ENCODE data around the gene OSBPL7.

The OSBPL7 gene

DNA sequence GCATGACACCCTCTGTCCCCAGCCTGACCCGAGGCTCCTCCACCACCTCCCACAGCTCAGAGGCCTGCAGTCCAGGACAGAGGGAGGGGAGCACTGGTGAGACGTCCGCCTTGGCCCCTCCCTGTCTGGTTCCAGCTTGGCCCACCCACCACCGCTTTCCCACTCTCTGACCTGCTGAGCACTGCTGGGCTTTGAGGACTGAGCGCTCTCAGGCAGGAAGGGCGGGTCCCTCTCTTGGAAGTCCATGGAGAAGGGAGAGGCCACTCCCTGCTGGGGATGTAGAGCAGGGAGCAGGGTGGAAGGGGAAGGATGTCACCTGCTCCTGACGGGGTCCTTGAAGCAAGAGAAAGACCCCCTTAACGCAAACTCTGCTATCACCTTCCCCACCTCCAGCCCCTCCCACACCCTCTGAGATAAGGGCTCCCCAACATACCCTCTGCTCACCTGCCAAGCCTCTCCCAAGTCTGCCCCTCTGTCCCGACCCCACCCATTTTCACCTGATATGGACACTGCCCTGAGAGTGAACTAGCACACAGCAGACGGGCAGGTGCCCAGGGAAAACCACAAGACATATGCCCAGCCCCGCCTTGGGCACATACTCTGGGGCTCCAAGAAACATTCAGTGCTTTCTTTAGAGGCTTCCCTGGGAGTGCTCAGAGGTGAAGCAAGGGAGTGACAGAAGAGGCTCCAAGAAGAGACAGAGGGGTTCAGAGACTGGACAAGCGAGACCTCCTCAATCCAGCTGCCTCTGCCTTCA, 1.4 kb downstream of the OSBPL7 start:
- no peak for DNase-seq

DNA sequence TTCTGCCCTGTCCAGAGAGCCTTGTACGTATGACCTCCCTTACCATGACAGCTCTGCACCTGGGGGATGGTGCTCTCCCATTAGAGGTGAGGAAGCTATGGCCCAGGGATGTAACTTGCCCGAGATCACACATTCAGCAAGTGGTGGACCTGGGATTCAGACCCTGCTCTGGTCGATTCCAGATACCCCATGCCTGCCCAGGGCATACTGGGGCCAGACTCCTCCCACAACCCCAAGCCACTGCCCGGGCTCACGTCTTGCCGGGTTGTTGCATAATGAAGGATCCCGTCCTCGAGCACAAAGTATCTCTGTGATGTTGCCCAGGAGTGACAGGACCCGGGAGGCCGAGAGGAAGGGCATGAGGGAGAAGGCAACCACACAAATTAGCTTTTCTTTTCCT, 2.1 kb downstream of the OSBPL7 start:
- DNase-seq, result no peak

DNA sequence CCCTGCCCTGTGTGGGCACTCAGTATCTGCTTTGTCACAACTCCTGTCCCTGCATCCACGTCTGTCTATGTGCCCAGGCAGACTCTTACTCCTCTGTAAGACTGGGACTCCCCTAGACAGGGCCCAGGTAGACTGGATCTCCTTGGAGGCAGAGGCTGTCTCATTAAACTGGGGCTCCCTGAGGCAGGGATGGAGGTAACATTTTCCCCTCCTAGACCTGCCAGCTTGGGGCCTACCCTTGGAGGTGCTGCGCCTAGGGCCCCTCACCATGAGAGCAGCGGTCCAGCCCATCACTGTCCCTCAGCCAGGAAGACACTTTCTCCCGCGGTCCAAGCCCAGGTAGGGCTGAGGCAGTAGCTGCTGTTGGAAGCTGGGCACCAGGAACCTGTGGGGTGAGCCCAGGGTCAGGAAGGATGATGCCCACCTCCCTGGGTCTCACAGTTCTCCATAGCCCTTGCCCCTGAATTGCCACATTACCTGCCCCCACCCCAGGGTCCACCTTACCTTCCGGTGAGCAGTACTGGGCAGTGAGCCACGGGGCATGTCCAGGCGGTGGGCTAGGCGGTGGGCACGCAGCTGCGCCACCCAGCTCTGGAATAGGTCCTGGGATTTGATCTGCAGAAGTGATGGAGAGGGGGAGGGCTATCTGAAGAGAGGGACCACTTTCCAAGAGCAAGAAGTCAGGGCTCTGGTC, 3.4 kb downstream of the OSBPL7 start:
- no peak for DNase-seq

DNA sequence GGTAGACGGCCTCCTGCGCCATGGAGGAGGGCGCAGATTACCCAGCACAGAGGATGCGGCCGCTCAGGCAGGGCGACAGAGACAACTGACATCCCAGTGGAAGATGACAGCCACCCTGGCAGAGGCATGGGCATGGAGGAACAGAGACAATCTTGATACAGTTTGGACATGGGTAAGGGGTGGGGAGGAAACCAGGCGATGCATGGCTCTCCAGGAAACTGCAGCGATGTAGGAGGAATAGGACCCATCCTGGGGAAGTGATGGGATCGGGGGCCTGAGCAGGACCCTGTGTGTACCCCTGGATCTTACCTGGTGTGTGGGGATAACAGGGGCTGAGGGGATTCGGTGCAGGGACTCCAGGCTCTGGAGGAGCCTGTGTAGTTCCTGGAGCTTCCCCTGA, 4.6 kb downstream of the OSBPL7 start:
- DNase-seq, result no peak

DNA sequence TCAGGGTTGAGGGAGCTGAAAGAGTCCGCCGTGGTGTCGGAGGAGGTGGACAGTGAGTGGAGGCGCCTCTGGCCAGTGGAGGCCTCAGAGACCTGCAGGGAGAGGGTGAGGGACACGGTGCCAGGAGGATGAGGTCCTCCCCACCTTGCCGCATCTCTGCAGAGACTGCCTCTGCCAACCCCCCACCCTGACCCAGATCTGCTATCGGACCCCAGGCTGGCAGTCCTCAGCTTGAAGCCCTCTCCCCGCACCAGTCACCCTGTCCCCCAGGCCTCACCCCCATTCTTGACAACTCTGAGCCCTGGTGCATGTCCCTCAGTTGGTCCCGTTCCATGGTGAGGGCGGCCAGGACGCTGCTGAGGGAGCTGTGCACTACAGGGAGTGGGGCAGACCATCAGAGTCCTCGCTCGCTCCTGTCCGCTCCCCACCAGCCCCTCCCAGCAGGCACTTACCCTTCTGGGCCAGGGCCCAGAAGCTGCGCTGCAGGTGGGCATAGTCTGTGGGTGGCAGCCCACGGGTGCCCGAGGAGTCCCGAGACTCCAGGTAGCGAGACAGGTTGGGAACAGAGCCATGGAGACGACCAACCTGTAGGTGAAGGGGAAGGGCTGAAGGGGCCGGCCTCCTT, 5.4 kb downstream of the OSBPL7 start:
- no peak for DNase-seq

DNA sequence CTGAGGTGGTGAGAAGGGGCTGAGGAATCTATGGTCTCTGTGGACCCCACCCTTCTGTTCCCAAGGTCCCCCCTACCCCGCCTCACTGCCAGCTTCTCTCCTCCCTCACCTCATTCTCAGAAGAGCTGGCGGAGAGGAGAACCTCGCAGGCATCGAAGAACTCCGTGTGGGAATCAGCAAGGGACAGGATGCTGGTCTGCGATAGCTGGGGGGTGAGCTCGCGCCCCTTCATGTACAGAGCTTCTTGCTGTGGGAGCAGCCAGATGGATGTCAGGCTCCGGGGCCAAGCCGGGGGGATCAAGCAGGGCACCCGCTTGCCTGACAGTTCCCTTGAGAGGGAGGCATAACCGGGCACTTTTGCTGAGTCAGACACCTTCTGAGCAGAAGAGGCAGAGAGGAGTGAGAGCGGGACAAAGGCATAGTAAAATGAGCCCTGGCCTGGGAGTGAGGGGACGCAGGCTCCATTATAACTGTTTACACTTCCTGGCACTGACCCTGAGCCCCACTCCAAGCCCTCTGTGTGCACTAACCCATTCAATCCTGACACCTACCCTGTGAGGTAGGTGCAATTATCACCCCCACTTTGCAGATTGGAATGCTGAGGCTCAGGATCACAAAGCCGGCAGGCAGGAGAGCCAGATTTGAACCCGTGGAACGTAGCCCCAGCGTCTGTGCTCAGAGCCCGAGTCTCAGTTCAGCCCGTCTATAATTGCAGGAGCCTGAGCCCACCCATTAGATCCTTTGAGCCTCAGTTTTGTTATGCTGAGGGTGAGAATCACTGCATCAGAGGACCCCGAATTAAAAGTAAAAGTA, 6.3 kb downstream of the OSBPL7 start:
- DNase-seq, result no peak

DNA sequence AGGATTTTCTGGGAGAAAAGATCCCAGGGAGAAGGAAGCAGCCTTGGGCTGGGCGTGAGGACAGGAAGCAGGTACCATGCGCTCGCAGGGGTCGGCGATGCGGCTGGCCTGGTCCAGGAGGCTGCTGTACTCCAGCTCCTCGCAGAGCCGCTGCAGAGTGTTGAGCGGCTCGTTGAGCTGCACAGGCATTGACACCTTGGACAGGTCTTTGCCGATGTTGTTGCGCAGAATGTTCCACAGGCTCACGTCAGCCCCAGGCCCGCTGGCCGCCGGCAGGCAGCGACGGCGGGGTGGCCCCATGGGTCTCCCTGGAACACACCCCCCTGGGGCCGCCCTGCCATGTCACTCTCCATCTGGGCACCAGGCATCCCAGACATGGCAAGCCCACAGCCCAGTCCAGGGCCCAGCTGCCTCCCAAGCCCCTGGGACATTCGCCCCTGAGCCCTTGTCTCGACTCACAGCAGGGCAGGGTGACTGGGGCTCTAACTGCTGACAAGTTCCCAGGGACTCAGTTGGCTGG, 8.0 kb downstream of the OSBPL7 start:
- DNase-seq, result no peak

DNA sequence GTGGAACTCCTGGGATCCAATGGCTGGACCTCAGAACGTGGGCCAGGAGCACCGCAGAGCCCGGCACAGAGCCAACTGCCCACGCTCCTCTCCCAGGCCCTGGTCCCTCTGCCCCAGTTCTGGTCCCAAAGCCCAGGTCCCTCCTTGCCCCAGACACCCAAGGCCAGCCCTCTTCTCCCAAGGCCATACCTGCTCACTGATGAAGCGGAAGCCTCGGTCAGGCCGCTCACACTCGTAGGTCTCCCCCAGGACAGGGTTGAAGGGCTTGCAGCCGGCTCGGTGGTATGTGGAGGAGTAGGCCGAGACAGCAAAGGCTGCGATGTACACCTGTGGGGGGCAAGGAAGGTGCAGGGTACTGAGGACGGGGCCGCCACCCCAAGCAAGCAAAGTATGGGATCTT, 8.5 kb downstream of the OSBPL7 start:
- no peak for DNase-seq

DNA sequence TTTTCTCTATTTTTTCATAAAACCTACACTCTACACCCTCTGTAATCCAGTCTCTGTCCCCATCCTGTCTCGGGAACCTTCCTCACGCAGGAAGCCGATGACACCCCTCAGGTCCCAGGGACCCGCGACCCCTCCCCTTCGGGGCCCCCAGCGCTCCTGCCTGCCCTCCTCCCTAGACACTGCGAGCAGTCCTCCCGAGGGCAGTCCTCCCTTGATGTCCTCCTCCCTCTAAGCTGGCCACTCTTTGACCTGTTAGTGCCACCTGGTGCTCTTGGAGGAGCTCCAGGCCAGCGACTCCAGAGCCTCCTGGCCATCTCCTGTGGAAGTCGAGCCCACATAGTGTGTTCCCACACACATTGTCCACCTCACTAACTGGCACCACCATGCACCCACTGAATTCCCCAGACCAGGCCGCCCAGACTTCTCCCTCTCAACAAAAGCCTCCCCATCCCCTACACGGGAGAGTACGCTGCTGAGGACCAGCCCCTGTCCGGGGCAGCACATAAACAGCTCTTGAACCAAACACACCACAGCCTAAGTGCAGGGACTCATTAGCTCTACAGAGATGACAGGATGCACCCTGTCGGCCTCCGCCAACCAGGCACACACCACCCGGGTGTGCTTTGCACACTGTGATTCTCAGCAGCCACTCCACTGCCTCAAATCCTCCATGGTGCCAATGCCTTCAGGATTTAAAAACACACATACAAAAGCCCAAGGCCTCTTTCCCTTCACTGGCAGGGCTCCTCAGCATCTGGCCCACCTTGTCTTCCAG, 9.3 kb downstream of the OSBPL7 start:
- DNase-seq, result no peak

DNA sequence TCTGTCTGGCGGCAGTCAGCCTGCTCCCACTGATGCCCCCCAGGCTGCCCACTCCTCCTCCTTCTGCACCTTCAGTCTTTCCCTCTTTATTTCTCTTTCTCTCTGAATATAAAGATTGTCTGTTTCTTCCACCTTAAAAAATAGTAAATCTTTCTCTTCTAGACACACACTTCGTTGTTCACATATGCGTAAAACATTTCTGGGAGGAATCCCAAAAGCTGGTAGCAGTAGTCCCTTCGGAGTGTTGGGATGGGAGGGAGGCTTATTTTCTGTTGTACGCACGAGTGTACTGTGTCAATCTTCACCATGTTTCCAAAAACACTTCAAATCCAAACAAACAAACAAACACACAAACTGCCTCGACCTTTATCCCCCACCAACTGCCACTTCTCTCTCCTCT, 9.9 kb downstream of the OSBPL7 start:
- DNase-seq, result no peak

DNA sequence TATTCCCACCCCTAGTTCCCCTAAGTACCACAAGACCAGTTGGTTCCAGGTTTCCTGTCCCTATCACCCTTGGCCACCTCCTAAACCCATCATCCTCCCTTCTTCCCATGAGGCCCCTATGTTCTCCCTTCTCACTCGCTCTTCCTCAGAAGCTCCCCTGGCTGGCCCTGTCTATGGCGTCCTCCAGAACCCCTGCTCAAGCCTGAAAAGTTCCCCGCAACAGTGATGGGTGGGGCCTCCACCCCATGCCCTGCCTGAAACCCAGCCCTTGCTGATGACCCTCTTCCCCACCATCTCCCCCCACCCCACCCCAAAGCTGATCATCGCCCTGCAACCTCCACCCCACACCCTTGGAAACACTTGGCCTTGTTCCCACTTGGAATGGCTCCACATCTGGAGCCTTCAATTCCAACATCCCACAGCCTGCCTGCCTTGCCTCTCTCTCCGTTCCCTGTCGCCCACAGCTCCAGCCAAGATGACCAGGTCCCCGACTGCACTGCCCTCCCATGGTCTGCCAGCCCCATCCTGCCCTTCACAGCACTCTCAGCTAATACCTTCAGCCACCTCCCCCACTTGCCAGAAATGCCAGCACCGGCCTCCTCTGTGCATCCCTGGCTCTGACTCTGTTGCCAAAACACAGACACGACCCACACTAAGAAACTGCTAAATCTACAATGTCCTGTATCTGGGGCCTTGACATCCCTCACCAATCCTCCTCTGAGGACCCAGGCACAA, 10.5 kb downstream of the OSBPL7 start:
- no peak for DNase-seq

DNA sequence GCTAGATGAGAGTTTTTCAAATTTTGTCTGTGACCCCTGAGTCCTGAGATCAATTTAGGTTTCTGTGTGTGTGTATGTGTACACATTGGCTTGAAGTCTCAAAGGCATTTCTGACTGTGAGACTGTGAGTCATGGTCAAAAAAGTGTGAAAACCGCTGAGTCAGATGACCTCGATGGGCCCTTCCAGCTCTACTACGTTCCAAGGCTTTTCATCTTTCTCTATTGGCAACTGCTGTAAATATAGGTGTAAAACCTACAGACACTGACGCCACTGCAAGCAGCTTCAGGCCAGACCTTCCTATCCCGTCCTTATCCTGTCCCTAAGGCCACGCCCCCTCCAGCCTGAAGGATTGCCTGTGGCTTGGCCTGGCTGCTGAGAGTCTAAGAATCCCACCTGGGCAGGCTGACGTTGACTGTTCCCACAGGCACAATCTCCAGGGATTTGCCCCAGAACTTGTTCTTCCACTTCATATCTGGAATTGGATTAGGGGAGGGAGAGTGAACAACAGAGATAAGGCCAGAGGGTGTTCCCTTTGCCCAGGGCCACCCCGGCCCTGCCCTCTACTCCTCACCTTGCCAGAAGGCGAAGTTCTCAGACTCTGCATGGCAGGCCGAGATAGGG, 11.3 kb downstream of the OSBPL7 start:
- DNase-seq, result peak; percentile 77

DNA sequence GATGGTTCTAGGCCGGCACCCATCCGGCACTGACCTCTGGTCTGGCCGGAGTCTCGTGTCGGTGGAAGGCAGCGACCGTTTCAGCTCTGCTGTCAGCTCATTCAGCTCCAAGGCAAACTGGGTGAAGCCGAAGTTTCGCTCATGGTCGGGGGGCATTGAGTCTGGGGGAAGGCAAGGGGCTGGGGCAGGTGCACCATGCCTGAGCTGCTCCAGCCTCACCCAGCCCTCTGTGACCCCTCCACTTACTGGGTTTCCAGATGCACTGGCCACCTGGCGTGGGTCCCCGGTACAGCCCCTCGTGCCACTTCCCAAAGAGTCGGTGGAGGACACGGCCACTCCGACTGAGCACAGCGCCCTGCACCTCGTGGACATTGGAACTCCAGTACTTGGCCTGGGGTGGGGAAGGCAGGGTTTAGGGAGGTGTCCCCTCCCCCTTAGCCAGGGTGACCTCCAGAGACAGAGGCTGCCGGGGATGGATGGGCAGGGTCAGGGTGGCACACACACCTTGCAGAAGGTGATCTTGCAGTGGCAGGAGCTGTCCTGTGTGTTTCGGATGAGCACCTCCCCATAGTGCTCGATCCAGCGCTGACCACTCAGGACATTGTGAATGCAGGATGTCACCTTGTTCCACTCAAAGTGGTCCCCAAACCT, 12.6 kb downstream of the OSBPL7 start:
- no peak for DNase-seq

DNA sequence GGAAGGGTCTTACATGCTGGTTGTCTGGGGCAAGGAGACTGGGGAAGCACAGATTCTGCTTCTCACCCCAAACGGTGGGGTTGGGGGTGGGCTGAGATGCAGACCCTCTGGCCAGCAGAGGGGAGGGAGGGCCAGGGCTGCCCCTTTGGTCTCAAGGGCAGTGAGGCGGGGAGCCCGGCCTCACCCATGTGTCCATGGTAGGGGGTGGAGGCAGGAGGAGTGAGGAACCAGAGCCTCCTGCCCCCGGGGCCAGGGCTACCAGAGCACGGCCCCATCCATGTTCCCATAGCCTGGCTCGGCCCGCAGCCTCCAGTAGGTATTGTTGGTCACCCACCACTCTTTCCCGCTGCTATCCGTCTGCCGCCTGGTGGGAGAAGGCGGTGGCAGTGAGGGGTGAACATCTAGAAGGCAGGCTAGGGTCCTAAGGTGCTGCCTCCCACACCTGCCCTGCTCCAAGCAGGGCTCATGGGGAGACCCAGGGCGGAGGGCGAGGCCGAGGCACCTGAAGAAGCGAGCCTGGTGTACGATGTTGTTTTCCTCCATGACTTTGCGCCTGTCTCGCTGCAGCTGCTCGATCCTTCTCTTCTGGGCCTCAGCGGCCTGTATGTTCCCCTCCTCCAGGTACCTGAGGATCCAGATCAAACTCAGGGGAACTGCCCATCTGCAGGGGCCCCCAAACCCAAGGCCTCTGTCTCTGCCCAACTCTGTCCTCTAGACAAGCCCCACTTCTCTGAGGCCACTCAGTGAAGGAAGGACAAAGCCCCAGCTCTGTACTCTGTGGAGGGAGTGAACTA, 13.4 kb downstream of the OSBPL7 start:
- DNase-seq, result no peak

DNA sequence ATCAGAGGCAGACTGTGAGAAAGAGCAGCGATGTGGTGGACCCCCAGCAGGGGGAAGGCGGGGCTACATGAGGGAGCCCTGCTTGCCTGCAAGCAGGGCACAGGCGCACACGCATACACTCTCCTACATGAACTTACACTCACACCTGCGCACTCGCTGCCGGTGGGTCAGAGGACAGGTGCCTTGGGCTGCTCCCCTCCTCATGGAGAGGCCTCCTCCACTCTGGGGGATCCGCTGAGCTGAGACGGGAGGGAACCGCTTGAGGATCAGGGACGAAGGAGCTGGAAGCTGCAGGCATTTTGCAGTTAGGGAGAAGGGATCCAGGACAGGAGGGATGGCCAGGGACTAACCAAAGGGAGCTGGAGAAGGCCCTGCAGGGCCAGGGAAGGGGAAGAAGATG, 14.2 kb downstream of the OSBPL7 start:
- no peak for DNase-seq

DNA sequence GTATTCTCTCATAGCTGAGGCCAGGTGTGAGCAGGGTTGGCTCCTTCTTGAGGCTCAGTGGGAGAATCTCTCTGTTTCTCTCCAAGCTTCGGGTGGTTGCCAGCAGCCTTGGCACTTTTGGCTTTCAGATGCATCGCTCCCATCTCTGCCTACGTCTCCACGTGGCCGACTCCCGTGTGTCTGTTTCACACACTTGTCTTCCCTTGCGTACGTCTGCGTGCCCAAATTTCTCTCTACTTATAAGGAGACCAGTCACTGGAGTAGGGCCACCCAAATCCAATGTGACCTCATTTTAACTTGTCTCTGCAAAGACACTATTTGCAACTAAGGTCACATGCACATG, 14.7 kb downstream of the OSBPL7 start:
- no peak for DNase-seq

DNA sequence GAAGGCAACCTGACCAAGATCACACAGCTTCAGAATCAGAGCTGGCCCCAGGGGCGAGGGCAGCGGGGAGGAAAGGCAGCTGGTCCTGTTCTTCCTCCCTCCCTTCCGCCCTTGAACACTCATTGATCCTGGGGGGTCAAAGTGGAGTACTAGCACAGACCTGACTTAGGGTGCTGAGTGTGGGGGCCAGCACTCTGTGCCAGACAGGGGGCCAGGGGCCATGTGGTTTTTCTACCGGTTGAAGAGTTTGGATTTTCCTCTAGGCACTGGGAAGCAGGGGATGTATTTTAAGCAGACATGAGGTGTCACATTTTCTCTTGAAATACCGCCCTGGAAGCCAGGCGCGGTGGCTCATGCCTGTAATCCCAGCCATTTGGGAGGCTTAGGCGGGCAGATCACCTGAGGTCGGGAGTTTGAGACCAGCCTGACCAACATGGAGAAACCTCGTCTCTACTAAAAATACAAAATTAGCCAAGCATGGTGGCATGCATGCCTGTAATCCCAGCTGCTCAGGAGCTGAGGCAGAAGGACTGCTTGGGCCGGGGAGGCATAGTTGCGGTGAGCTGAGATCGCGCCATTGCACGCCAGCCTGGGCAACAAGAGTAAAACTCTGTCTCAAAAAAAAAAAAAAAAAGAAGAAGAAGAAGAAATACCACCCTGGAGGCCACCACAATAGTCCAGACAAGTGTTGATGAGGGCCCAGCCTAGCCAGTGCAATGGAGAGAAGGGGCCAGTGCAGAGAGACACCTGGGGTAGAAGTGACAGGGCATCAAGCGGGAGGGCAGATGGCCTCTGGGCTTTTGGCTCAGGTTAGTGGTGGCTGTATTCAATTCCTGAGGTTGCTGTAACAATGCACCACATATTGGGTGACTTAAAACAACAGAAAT, 15.3 kb downstream of the OSBPL7 start:
- DNase-seq, result no peak

DNA sequence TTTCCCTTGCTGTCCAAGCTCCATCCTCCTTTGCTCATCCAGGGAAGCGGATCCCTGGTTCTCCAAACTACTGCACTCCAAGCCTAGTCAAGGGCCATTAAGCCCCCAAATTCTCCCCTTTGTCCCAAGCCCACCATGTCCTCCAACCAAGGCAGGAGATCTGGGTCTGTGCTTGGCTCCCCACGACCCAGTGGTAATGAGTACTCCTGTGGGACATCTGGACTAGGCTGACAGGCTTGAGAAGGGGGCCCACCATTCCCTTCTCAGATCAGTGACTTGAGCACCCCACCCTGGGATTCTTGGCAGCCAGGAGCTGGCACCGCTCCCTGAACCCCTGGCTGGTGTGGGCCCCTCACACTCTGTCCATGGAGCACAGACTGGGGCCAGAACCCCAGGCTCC, 17.1 kb downstream of the OSBPL7 start:
- DNase-seq, result no peak

DNA sequence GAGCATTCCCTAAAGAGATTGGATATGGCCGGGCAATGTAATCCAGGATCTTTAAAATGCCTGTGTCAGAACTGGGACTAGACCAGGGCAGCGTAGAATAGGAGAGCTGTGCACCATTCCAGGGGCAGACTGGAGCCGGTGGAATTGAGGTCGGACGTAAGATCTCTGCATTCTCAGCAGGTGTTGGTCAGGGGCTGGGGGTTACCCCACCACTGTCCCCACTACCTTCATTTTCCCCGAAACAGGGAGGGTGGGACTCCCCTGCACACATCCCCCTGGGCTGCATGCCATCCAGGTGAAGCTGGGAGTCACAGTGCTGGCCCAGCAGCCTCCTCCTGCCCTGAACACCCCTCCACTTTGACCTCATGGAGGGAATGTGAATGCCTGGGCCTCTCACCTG, 17.8 kb downstream of the OSBPL7 start:
- no peak for DNase-seq

All from hematopoietic multipotent progenitor cell treated with erythropoietin and hydrocortisone succinate and interleukin-3 and kit ligand, for 8 days (in vitro differentiated cells).